ENCODE measurements around the gene ZNF445.

ZNF445 gene

DNA sequence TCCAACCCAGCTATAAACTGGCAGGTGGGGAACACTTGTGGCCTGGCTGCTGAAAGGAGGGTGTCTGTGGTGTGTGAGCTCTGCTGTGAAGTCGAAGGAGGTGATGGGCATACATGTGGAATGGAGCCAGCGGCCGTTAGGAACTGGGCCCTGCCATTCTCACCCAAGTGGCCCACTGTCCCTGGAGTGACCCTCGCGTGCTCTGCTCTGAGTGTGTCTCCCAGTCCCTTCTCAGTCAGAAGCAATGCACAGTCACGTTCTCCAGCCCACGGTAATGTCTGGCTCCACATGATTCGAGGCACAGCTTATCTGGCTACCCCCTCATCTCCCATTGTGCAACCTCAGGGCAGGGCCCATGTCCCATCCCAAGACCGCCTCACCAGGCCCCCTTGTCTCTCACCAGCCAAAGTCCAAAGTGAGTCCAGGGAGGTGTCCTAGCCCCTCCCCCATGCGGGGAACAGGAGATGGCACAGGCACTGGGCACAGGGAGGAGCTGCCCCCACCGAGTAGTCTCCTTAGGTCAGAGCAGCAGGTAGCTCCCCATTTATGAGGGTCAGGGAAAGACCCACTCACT is 62.9 kb downstream of the ZNF445 start:
- TF ChIP-seq, protein P1, sequence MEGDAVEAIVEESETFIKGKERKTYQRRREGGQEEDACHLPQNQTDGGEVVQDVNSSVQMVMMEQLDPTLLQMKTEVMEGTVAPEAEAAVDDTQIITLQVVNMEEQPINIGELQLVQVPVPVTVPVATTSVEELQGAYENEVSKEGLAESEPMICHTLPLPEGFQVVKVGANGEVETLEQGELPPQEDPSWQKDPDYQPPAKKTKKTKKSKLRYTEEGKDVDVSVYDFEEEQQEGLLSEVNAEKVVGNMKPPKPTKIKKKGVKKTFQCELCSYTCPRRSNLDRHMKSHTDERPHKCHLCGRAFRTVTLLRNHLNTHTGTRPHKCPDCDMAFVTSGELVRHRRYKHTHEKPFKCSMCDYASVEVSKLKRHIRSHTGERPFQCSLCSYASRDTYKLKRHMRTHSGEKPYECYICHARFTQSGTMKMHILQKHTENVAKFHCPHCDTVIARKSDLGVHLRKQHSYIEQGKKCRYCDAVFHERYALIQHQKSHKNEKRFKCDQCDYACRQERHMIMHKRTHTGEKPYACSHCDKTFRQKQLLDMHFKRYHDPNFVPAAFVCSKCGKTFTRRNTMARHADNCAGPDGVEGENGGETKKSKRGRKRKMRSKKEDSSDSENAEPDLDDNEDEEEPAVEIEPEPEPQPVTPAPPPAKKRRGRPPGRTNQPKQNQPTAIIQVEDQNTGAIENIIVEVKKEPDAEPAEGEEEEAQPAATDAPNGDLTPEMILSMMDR (IDR thresholded peaks at IDR 0.05): no peak

DNA sequence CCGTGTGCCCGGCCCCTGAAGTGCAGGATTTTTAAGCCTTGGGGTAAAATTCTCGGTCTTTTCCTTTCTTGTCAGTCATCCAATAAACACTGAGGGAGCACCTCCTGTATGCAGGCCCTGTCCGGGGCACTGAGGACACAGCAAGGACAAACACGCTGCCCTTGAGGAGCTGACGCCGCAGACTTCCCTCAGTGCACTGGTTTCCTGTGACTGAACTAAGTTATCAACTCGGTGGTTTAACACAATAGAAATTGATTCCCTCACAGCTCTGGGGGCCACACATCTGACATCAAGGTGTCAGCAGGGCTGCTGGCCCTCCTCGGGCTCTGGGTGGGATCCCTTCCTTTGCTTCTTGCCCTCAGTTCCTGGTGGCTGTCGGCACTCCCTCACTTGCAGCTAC is 65.1 kb downstream of the ZNF445 start:
- TF ChIP-seq, protein P1 (IDR thresholded peaks at IDR 0.05): no peak

DNA sequence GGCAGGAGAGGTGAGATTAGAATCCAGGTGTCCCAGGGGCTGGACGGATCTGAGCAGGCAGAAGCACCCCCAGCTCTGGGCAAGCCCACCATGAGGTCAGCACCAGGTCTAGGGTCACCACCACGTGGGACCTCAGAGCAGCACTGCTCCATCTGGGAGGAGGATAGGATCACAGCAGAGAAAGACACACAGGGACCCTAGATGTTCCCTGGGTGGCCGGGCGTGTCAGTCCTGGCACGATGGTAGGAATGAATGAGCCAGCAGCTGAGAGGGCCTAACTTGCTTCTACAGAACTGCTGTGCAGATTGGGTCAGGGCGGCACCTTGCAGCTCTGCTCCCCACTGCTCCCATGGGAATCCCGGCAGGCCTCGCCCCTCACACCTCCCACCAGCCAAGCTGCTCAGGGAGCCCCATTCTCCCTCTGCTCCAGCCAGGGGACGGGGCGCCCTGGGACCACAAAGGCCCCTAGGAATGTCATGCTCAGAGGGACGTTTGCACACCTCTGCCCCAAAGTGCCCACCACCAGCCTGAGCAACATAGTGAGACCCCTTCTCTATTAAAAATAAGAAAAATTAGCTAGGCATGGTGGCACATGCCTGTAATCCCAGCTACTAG is 66.3 kb downstream of the ZNF445 start:
- TF ChIP-seq, protein P1 (IDR thresholded peaks at IDR 0.05): no peak

DNA sequence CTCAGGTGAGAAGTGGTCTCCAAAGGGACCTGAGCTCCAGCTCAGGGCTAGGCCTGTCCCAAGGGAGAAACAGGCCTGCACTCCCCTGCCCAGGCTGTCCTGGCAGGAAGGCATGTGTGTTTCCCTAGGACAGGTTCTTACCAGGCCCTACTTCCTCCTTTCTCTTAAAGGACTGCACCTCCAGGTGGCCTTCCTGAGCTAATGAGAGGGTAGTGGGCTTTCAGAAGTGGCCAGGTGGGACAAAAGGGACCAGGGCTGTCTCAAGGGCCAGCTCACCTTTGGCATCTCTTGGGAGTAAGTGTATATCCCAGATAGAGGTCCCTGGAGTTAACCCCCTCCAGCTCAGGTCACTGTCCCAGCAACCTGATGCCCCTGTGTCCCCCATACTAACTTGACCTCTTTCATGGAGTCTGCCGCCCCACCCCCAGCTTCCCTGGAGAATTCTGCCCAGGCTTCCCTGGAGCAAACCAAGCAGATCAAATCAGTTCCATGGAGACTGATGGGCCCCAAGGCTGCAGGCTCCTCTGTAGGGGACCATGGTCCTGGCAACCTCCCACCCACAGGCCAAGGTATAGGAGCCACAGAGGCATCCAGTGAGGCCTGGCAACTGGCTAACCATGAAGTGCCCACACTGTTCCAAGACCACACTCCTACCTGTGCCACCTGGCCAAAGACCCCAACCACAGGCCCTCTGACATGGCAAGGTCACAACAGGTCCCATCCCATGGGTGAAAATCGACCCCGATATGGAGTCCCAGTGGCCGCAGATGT is 67.6 kb downstream of the ZNF445 start:
- TF ChIP-seq, protein P1 (IDR thresholded peaks at IDR 0.05): no peak

DNA sequence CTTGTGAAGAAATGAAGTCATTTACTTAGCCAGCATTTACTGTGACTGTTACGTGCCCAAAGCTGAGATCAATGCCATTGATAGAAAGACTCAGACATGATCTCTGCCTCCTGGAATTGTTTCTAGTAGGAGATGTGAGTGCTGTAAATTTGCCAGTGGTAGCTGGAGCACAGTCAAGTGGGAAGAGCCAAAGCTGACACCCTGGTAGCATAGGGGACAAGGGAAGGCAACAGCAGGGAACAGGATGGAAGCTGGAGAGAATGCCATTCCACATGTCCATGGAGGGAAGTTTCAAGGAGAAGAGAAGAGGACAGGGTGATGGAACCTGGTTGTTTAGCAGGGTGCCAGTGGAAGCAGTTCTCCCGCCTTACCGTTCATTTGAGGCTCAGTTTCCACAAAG is 74.9 kb downstream of the ZNF445 start:
- TF ChIP-seq, protein P1 (IDR thresholded peaks at IDR 0.05): no peak

DNA sequence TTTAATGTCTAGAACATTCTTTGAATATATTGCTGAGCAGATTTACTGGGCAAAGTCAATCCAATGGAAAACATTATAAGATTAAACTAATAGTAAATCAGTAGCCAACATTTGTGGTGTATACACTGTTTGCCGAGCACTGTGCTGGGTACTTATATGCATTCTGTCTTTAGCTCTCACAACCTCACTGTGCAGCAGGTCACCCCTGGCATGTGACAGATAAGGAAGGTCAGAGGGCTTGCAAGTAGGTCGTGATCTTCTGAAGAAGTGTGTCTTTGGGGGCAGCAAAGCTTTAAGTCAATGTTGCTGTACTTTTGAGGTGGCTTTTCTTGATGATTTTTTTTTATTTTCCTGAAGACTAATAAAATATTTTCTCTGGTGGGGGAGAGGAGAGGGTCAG is 76.7 kb downstream of the ZNF445 start:
- TF ChIP-seq, protein P1 (IDR thresholded peaks at IDR 0.05): no peak

DNA sequence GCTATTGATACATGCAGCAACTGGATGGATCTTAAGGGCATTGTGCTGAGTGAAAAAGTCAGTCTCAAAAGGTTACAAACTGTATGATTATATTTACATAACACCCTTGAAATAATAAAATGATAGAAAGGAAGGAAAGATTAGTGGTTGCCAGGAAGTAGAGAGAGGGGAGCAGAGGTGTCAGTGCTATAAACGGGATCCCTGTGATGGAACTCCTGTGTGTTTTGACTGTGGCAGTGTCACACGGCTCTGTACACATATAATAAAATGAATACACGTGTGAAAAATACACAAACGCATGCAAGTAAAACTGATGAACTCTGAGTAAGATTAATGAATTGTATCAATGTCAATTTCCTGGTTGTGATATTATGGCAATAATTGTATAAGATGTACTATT is 78.6 kb downstream of the ZNF445 start:
- TF ChIP-seq, protein P1 (IDR thresholded peaks at IDR 0.05): no peak
